CD4-positive, alpha-beta T cell treated with Interleukin-1 beta for 1 hour (primary cell): ENCODE results near the gene TDRD7.
"Not testable (repeated sequence)": the region's sequence is repeated elsewhere in the genome, so short reads cannot be mapped to it uniquely, and the experiment has no call there.

Experiments
- DNase-seq, 2 donors: peaks; one replicate each; pipeline ENCODE4 v3.0.0-alpha.2; 2020 to 2022

The TDRD7 gene

GRCh38 chr9:97431044-97431441, 19.1 kb downstream of the TDRD7 start:
- DNase-seq = no peak

DNA sequence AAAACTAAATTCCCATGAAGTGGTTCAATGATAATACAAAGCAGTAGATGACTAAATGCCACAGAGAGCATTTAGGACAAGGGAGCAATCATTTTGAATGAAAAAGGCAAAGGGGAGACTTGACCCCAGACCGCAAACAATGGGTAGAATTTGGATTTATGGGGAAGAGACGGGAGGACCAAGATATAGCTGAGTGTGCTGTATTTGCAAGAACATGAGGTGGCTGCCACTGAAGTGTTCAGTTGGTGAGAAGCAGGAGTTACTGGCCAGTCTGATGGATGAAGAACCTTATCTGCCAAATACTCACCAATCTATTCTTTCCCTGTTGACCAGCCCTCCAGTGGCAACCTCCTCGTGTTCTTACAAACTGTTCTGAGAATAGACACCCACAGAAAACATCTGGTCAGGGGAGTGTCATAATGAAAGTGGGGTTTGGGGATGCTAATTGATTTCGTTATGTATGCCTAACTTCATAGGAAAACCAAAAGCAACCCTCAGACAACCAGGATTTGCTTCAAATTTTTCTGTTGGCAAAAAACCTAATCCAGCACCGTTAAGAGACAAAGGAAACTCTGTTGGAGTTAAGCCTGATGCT, 19.8 kb downstream of the TDRD7 start:
- DNase-seq = no peak

- DNase-seq = no peak
These were observed 25.2 kb downstream of the TDRD7 start for GRCh38 chr9:97437051-97437600.

GRCh38 chr9:97438257-97438656, 26.4 kb downstream of the TDRD7 start:
- DNase-seq = no peak

GRCh38 chr9:97438666-97439065, 26.8 kb downstream of the TDRD7 start:
- no peak for DNase-seq

GRCh38 chr9:97440160-97440559, 28.3 kb downstream of the TDRD7 start:
- no peak for DNase-seq

GRCh38 chr9:97441729-97442128, 29.8 kb downstream of the TDRD7 start:
- no peak for DNase-seq

DNA sequence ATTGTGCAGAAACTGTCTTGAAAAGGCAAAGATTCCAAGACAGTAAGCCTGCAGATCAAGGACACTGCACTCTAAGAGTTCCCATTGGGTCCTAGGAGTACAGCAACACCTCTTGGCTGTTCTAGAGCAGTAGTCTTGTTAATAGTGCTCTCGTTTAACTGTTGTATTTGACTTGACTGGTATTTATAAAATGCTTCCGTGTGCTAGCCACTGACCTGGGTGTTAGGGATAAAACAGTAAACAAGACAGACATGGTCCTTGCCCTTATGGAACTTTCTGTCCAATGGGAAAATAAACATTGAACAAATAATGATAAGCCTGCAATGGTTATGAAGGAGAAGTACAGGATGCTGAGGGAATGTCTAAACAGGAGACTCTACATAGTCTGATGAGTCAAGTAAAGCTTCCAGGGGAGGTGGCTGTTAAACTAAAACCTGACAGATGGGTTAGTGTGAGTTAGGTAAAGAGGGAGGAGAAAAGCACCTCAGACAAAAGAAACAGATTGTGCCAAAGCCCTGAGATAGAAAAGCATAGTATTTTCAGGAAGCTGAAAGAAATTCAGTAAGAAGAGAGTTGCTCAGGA, 33.3 kb downstream of the TDRD7 start:
- no peak for DNase-seq

GRCh38 chr9:97447001-97447400, 35.1 kb downstream of the TDRD7 start:
- DNase-seq = no peak

DNA sequence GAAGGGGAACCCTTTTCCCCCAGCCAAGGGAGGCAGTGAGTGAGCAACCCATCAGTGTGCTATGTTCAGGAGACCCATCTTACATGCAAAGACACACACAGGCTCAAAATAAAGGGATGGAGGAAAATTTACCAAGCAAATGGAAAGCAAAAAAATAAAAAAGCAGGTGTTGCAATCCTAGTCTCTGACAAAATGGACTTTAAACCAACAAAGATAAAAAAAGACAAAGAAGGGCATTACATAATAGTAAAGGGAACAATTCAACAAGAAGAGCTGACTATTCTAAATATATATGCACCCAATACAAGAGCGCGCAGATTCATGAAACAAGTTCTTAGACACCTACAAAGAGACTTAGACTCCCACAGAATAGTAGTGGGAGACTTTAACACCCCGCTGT, 41.7 kb downstream of the TDRD7 start:
- not testable (repeated sequence) for DNase-seq

- not testable (repeated sequence) for DNase-seq
These were observed 44.9 kb downstream of the TDRD7 start for GRCh38 chr9:97456841-97457240.

DNA sequence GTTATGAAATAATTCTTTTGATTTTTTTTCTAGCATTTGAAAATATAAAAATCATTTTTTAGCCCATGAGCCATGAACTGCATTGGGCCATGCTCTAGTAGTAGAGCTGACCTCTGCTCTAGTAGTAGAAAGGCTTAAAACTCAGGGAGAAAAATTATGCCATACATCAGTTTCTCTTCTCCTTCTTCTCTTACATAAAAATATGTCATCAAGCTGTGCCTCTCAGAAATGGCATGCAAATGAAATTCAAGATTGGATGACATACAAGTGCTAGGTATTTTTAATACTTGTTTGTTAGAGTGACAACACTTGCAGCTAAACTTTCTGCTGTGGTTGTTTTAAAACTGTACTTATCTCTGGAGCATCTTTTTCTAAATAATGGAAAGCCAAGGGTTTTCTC, 47.4 kb downstream of the TDRD7 start:
- no peak for DNase-seq

DNA sequence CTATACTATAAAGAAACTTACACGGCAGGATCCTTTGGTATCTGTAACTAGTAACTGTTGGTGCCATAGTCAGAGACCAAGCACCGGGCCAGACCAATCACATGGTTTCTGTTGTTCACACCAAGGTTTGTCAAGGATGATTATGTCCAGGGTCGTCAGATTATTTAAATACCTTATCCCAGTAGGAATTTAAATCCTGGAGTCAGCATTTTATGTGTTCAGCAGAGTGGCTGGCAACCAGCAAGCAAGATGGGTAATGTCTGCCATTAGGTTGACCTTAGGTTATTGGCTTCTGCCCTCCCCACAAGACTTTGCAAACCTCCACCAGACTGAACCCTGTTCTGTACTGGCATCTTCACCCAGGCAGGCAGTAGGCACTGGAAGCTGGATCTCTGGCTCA, 50.3 kb downstream of the TDRD7 start:
- no peak for DNase-seq

DNA sequence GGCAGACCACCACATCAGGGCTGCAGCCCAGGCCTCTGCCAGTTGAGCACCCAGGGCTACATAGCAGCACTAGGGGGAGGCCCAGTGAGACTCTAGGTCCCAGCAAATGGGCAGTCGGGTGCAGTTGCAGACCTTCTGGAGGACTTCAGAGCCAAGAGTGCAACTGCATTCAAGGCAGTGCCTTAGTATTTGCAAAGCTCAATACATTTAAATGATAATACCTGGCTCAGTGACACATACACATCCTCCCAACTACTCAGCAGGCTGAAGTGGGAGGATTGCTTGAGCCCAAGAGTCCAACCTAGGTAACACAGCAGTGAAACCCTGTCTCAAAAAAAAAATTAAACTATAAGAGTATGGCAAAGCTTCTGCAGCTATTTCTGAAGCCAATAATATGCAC, 51.0 kb downstream of the TDRD7 start:
- DNase-seq = no peak

- DNase-seq = peak; percentile 11 to 18
These were observed 57.0 kb downstream of the TDRD7 start for GRCh38 chr9:97468658-97469448.

- no peak for DNase-seq
These were observed 58.2 kb downstream of the TDRD7 start for GRCh38 chr9:97470076-97470475.

DNA sequence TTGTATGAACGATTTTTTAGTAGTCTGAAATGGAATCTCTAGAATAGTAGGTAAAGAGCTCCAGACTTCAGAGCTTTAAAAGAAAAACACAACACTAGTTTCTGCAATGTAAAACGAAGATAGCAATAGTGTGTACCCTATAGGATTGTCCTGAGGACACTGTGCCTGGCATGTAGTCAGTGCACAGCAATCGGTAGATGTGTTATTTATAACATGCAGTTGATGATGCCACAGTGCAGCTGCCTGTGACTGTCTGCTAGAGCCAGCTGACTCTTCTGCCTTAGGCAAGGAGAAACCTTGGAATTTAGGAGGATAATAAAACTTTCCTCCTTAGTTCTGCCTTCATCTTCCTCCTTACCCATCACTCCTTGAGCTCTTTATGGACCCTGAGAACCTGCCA, 61.8 kb downstream of the TDRD7 start:
- no peak for DNase-seq

- no peak for DNase-seq
These were observed 62.6 kb downstream of the TDRD7 start for GRCh38 chr9:97474372-97474925.

- DNase-seq = no peak
These were observed 63.2 kb downstream of the TDRD7 start for GRCh38 chr9:97475059-97475458.

GRCh38 chr9:97478301-97478981, 66.5 kb downstream of the TDRD7 start:
- no peak for DNase-seq

DNA sequence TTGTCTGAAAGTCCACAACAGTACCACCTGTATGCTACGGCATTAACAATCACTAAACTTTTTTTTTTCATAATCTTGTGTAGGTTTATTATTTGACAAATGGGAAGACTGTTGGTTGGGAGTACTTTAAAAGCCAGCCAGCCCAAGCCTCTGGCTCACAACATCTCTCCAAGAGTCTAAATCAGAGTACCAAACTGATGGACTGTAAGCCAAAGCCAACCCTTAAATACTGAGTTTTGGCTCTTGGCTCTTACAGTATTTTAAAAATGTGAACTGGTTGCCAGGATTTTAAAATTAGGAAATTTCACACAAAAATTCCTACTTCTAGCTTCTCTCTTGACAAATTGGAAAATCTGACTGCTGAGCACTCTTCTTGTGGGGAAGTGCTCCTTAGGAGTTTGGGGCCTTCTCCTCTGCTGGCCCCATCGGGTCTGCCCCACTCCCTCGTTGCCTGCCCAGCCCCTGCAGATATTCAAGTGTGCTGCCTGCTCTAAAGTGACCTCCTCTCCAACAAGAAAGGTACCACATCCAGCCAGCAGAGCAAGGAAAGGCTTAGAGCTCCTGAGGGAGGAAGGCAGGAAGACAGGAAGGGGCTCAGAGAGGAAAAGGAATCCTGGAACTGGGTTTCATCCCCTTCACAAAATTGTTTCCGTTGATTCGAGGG, 67.7 kb downstream of the TDRD7 start:
- DNase-seq = no peak

DNA sequence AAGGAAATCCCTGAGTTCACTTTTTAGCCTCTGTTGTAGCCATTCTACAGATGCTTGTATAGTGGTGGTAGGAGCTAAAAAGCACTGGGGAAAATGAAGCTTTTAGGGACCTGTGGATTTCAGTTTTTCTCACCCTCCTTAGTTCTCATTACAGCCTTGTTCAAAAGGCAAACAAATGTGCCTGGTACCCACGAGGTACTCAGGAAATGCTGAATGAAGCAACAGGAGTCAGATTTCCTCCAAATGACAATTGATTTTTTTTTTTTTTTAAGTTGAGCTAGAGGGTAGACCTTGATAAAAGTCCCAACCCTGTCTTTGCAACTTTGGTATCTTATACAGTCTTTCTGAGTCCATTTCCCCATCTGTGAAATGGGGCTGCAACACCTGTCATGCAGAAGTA, 68.3 kb downstream of the TDRD7 start:
- DNase-seq = no peak

- DNase-seq = no peak
These were observed 68.9 kb downstream of the TDRD7 start for GRCh38 chr9:97480749-97481148.
